ENCODE results near the gene P2RX7.

- TF ChIP-seq PATZ1 (CRISPR knock-in tag; IDR thresholded peaks at IDR 0.05; ENCODE audit: borderline replicate concordance) (no peak), PPARA (CRISPR knock-in tag; IDR thresholded peaks at IDR 0.05; ENCODE audit: borderline replicate concordance) (no peak), TOX (CRISPR knock-in tag; IDR thresholded peaks at IDR 0.05; ENCODE audit: borderline replicate concordance) (no peak)
Measured at GRCh38 chr12:121139286-121139685, 6.6 kb downstream of the P2RX7 start.

Measured in SK-N-SH treated with all-trans-retinoic acid at 6 μM for 48 hours (cell line).